ENCODE results near the gene CACNA1C.

DNA sequence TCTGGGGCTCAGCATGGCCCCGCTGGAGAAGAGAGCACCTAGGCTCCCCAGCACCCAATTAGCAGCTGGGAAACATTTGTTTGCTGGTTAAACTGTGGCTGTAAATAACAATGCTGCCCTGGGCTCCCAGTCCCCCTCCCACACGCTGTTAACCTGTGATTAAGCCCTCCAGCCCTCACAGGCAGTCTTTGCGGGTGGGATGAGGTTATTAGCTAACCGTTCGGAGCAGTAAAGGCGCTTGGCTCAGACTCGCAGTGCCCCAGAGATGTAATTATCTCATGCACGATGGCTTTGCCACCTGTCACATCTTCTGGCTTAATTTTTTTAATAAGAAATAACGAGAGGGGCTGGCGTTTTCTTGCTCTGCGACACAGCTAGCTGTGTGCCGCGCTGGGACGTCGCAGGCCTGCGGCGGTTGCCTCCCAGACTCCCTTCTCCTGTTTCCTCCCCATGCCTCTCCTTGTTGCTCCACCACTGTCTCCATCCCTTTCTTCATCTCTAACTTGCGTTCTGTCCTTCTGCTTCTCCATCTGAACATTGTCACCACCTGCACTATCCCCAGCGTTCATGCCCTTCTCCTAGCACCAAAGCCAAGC is 502.8 kb downstream of the CACNA1C start:
- no peak for TF ChIP-seq EP300 (IDR thresholded peaks at IDR 0.05)
- TF ChIP-seq CTCF (IDR thresholded peaks at IDR 0.05): no peak
- TF ChIP-seq POLR2AphosphoS5 (IDR thresholded peaks at IDR 0.05): no peak
